Right renal cortex interstitium (tissue), 3 donors: ENCODE results near the gene HBM. TPM values are rescaled to one million over a fixed set of nuclear protein-coding genes. Genes with fewer than 3 reads are reported as not detected.
"Not testable (repeated sequence)": the region's sequence is repeated elsewhere in the genome, so short reads cannot be mapped to it uniquely, and the experiment has no call there.

Source experiments
- DNase-seq, 3 donors: peaks; one replicate each; pipeline ENCODE4 v3.0.0-alpha.2; 2013; ENCODE audit warnings: low read depth in 3 of 3, low spot score in 2 of 3
- polyA plus RNA-seq, 3 donors: library from polyadenylated mRNA; unstranded; fragments of 120-200 nt; gene quantifications; one replicate each; pipeline ENCODE4 v1.2.1, GENCODE V29; 2013; ENCODE audit not compliant: insufficient read length in 3 of 3

Gene HBM
- polyA plus RNA-seq: 1 to 10 TPM; 1.7 to 4.0 (median 3.5) TPM

GRCh38 chr16:165539-166374 lies at the start of gene HBM:
Gene HBM (plus strand): TSS chr16:165978. CDS start chr16:165998, 20 bp downstream.
- no peak for DNase-seq

GRCh38 chr16:116015-116414 lies 49.8 kb upstream of the HBM start:
- no peak for DNase-seq

GRCh38 chr16:117379-118365 lies 48.1 kb upstream of the HBM start:
- DNase-seq: no peak

- DNase-seq: no peak
Observed at GRCh38 chr16:118857-119256, 46.9 kb upstream of the HBM start.

- no peak for DNase-seq
Observed at GRCh38 chr16:119295-119694, 46.5 kb upstream of the HBM start.

- DNase-seq: no peak
Observed at GRCh38 chr16:119835-120491, 45.8 kb upstream of the HBM start.

GRCh38 chr16:120756-121155 lies 45.0 kb upstream of the HBM start:
- no peak for DNase-seq

- DNase-seq: no peak
Observed at GRCh38 chr16:122361-122760, 43.4 kb upstream of the HBM start.

- DNase-seq: not testable (repeated sequence)
Observed at GRCh38 chr16:123558-124350, 42.0 kb upstream of the HBM start.

GRCh38 chr16:125011-125410 lies 40.8 kb upstream of the HBM start:
- no peak for DNase-seq

- DNase-seq: no peak
Observed at GRCh38 chr16:129075-129474, 36.7 kb upstream of the HBM start.

GRCh38 chr16:130533-131173 lies 35.1 kb upstream of the HBM start:
- DNase-seq: no peak

GRCh38 chr16:132120-132519 lies 33.7 kb upstream of the HBM start:
- no peak for DNase-seq

- no peak for DNase-seq
Observed at GRCh38 chr16:133716-134115, 32.1 kb upstream of the HBM start.

- no peak for DNase-seq
Observed at GRCh38 chr16:138049-138417, 27.7 kb upstream of the HBM start.

- no peak for DNase-seq
Observed at GRCh38 chr16:140175-140857, 25.5 kb upstream of the HBM start.

- no peak for DNase-seq
Observed at GRCh38 chr16:142405-142967, 23.3 kb upstream of the HBM start.

- DNase-seq: no peak
Observed at GRCh38 chr16:143047-143446, 22.7 kb upstream of the HBM start.

- DNase-seq: no peak
Observed at GRCh38 chr16:143456-143855, 22.3 kb upstream of the HBM start.
